NCI-H2227 (cell line): ENCODE results near the gene XPO6.
A peak's percentile ranks its signal among the peaks of the same experiment; 100 is the strongest.

Source experiments
- DNase-seq: peaks from one replicate; lab custom pipeline; 2025; ENCODE audit not compliant: unreplicated experiment; lab: John Stamatoyannopoulos, UW

Gene XPO6

GRCh38 chr16:28067604-28068379, 144.0 kb downstream of the XPO6 start:
- no peak for DNase-seq

- no peak for DNase-seq
Observed at GRCh38 chr16:28064706-28065249, 147.0 kb downstream of the XPO6 start.

GRCh38 chr16:28064150-28064549, 147.6 kb downstream of the XPO6 start:
- no peak for DNase-seq

- DNase-seq = peak; percentile 21
Observed at GRCh38 chr16:28063591-28064061, 148.1 kb downstream of the XPO6 start, which contains the start of gene GSG1L. Gene GSG1L (minus strand): TSS chr16:28063714. CDS start chr16:28063424, 290 bp downstream.

- no peak for DNase-seq
Observed at GRCh38 chr16:28062847-28063521, 148.8 kb downstream of the XPO6 start.

- no peak for DNase-seq
Observed at GRCh38 chr16:28062261-28062846, 149.4 kb downstream of the XPO6 start.

GRCh38 chr16:28061352-28062101, 150.2 kb downstream of the XPO6 start:
- no peak for DNase-seq

- DNase-seq = no peak
Observed at GRCh38 chr16:28059841-28060575, 151.8 kb downstream of the XPO6 start.

GRCh38 chr16:28058839-28059589, 152.8 kb downstream of the XPO6 start:
- DNase-seq = no peak

- no peak for DNase-seq
Observed at GRCh38 chr16:28057949-28058348, 153.8 kb downstream of the XPO6 start.

GRCh38 chr16:28053461-28053860, 158.3 kb downstream of the XPO6 start:
- no peak for DNase-seq

GRCh38 chr16:28052274-28053128, 159.3 kb downstream of the XPO6 start:
- no peak for DNase-seq

- no peak for DNase-seq
Observed at GRCh38 chr16:28051486-28051885, 160.3 kb downstream of the XPO6 start.
